Kidney epithelial cell (primary cell): ENCODE results near the gene CHMP4A. TPM values are rescaled to one million over a fixed set of nuclear protein-coding genes. Genes with fewer than 3 reads are reported as not detected.

Experiments
- DNase-seq: peaks from one replicate; pipeline ENCODE4 v3.0.0-alpha.2; 2010; ENCODE audit warnings: low read depth
- H3K27me3 ChIP-seq: 2 replicates; pipeline ENCODE4 v1.6.0; 2011; ENCODE audit warnings: low read length; ENCODE audit not compliant: control insufficient read depth, insufficient read depth
- H3K36me3 ChIP-seq: 2 replicates; pipeline ENCODE4 v1.5.1; 2011; ENCODE audit warnings: low read length; ENCODE audit not compliant: control insufficient read depth, insufficient read depth
- H3K4me3 ChIP-seq: 2 replicates; pipeline ENCODE4 v1.5.1; 2011; ENCODE audit warnings: low read depth, mild to moderate bottlenecking, control low read depth, low read length
- total RNA-seq: library from RNA; depleted of rRNA; stranded (reverse); fragments of >200 nt; gene quantifications from 2 replicates; pipeline ENCODE4 v1.2.3, GENCODE V29; 2015
- TF ChIP-seq, protein P1 (sequence below): IDR thresholded peaks from 2 replicates; pipeline ENCODE4 v1.5.1; 2011; ENCODE audit warnings: mild to moderate bottlenecking, moderate library complexity, low read length, control low read depth, inconsistent platforms; ENCODE audit not compliant: insufficient read depth, poor library complexity, severe bottlenecking

Gene CHMP4A
- total RNA-seq, 1 donor from 2014 or later: 112 TPM

DNA sequence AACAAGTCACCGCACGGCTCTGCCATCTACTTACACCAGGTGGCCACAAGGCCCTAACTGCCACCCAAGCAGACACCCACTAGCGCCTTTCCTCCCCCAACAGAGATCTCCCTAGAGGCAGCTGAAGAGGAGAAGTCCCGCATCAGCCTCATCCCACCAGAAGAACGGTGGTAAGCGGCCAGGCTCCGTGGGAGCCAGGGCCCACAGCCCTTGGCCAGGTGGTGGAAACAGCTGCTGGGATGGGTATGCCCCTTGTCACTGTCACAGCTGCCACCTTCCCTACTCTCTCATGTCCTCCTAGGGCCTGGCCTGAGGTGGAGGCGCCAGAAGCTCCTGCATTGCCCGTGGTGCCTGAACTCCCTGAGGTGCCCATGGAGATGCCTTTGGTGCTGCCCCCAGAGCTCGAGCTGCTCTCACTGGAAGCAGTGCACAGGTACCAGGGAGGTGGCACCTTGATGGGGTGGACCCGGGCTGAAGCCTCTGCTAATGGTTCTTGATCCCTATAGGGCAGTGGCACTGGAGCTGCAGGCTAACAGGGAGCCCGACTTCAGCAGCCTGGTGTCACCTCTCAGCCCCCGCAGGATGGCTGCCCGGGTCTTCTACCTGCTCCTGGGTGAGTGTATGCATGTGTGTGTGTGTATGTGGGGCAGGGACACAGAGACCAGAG lies 33.9 kb downstream of the CHMP4A start:
- Histone ChIP-seq H3K36me3 (peaks cover 12% of the 10 kb centered on the region), H3K27me3 (no peaks in the 10 kb centered on the region), H3K4me3 (no peak overlapping the region)
- DNase-seq: no peak
- TF ChIP-seq, protein P1, sequence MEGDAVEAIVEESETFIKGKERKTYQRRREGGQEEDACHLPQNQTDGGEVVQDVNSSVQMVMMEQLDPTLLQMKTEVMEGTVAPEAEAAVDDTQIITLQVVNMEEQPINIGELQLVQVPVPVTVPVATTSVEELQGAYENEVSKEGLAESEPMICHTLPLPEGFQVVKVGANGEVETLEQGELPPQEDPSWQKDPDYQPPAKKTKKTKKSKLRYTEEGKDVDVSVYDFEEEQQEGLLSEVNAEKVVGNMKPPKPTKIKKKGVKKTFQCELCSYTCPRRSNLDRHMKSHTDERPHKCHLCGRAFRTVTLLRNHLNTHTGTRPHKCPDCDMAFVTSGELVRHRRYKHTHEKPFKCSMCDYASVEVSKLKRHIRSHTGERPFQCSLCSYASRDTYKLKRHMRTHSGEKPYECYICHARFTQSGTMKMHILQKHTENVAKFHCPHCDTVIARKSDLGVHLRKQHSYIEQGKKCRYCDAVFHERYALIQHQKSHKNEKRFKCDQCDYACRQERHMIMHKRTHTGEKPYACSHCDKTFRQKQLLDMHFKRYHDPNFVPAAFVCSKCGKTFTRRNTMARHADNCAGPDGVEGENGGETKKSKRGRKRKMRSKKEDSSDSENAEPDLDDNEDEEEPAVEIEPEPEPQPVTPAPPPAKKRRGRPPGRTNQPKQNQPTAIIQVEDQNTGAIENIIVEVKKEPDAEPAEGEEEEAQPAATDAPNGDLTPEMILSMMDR: no peak

DNA sequence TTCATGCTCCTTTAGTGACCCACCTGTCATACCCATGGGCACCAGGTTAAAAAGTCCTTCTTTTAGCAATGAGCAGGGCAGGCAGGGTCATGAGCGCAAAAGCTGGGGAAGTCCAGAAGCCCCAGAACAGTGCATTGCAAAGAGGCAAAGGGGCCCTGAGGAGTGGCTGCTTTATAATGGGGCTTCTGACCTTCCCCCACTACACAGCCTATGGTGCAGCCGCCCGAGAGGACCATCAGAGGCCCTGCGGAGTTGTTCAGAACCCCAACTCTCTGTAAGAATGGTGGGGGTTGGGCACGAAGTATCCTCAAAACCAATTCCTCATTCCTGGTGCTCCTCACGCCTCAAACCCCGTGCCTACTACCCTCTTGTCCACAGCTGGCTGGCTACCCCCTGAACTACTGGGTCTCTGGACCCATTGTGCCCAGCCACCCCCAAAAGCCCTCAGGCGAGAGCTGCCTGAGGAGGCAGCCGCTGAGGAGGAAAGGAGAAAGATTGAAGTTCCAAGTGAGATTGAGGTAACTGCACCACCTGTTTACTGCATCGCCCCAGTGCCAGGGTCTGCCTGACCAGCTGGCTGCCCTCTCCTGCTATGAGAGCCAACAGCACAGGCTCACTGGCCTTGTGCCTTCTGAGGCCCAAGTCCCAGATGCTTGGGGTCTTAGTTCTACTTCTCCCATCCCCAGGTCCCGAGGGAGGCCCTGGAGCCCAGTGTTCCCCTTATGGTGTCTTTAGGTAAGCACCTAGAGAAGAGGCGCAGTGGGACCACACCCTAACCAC lies 34.7 kb downstream of the CHMP4A start:
- H3K4me3 ChIP-seq: no peak overlapping the region
- TF ChIP-seq, protein P1: no peak
- DNase-seq: no peak
- peaks cover 11% of the 10 kb centered on the region for H3K36me3 ChIP-seq
- H3K27me3 ChIP-seq: no peaks in the 10 kb centered on the region

- no peak overlapping the region for H3K4me3 ChIP-seq
- no peak for DNase-seq
- peaks cover 14% of the 10 kb centered on the region for H3K36me3 ChIP-seq
- H3K27me3 ChIP-seq: no peaks in the 10 kb centered on the region
- TF ChIP-seq, protein P1: no peak
These were observed 35.4 kb downstream of the CHMP4A start for GRCh38 chr14:24177891-24178290.

DNA sequence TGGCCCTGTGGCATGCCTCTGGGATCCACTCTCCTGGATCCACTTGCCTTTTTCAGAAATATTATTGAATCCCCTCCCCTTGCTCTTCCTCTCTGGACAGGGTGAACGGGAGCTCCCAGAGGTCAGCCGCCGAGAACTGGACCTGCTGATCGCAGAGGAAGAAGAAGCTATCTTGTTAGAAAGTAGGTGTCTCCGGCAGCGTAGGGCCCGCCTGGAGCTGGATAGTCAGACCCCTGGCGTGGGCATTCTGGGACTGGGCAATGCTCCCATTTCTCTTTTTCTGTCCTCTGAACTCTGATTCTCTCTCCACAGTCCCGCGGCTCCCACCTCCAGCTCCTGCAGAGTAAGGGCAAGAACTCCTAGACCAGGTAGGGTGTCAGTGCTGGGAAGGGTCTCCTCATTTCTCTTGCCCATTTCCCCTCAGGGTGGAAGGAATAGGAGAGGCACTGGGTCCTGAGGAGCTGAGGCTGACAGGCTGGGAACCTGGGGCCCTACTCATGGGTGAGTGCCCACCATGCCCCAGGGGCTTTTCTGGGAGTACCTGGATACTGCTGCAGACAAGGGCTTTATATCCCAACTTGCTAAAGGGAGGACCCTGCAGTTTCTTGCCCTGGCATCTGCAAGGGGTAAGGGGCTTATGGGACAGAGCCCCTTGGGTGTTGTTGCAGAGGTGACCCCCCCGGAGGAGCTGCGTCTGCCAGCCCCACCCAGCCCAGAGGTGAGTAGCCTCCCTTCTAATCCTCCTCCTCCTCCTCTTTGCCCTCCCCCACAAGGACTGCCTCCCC lies 36.1 kb downstream of the CHMP4A start:
- TF ChIP-seq, protein P1: no peak
- DNase-seq: no peak
- Histone ChIP-seq H3K36me3 (peaks cover 14% of the 10 kb centered on the region), H3K27me3 (no peaks in the 10 kb centered on the region), H3K4me3 (no peak overlapping the region)

- Histone ChIP-seq H3K36me3 (peaks cover 14% of the 10 kb centered on the region), H3K27me3 (no peaks in the 10 kb centered on the region), H3K4me3 (no peak overlapping the region)
- TF ChIP-seq, protein P1: no peak
- no peak for DNase-seq
These were observed 36.7 kb downstream of the CHMP4A start for GRCh38 chr14:24176599-24176998.
